ENCODE measurements around the gene KLRC2.
"Not testable (repeated sequence)": the region's sequence is repeated elsewhere in the genome, so short reads cannot be mapped to it uniquely, and the experiment has no call there.

- not testable (repeated sequence) for TF ChIP-seq POLR2A, CTCF (IDR thresholded peaks at IDR 0.05)
These were observed 13.7 kb downstream of the KLRC2 start for GRCh38 chr12:10422159-10422558.
